Mesenchymal stem cell (in vitro differentiated cells and primary cell): ENCODE results near the gene HIVEP2.

ENCODE experiments used
- DNase-seq: peaks from one replicate; pipeline ENCODE4 v3.0.0-alpha.2; 2013
- H2AFZ ChIP-seq: one replicate; pipeline ENCODE4 v1.6.1; 2013; ENCODE audit warnings: low read depth, mild to moderate bottlenecking, control low read depth, inconsistent platforms, low read length, moderate library complexity
- H2AK5ac ChIP-seq: 2 replicates; pipeline ENCODE4 v1.6.1; 2013; ENCODE audit warnings: low read length, moderate library complexity, mild to moderate bottlenecking, inconsistent platforms; ENCODE audit not compliant: severe bottlenecking
- H2BK120ac ChIP-seq: one replicate; pipeline ENCODE4 v1.6.1; 2013; ENCODE audit warnings: low read depth, mild to moderate bottlenecking, inconsistent platforms, low read length, moderate library complexity
- H2BK12ac ChIP-seq, 2 experiments: one replicate each; pipeline ENCODE4 v1.6.1; 2013; ENCODE audit warnings: inconsistent platforms in 2 of 2, low read length in 2 of 2, mild to moderate bottlenecking in 2 of 2, moderate library complexity in 2 of 2, control low read depth in 1 of 2
- H2BK15ac ChIP-seq: one replicate; pipeline ENCODE4 v1.6.1; 2013; ENCODE audit warnings: mild to moderate bottlenecking, low read depth, inconsistent platforms; ENCODE audit not compliant: poor library complexity, severe bottlenecking
- H2BK5ac ChIP-seq: 2 replicates; pipeline ENCODE4 v1.6.1; 2013; ENCODE audit warnings: low read depth, mild to moderate bottlenecking, low read length, control low read depth, inconsistent platforms; ENCODE audit not compliant: poor library complexity, severe bottlenecking
- H3K14ac ChIP-seq, 2 experiments: one replicate each; pipeline ENCODE4 v1.6.1; 2013; ENCODE audit warnings: inconsistent platforms in 2 of 2, low read length in 2 of 2, control low read depth in 1 of 2, mild to moderate bottlenecking in 1 of 2, moderate library complexity in 1 of 2
- H3K18ac ChIP-seq, 2 experiments: one replicate each; pipeline ENCODE4 v1.6.1; 2013; ENCODE audit warnings: inconsistent platforms in 2 of 2, low read length in 2 of 2, control low read depth in 1 of 2, low read depth in 1 of 2, mild to moderate bottlenecking in 1 of 2
- H3K23ac ChIP-seq, 2 experiments: one replicate each; pipeline ENCODE4 v1.6.1; 2013; ENCODE audit warnings: inconsistent platforms in 2 of 2, low read length in 2 of 2, mild to moderate bottlenecking in 2 of 2, moderate library complexity in 2 of 2, control low read depth in 1 of 2
- H3K27ac ChIP-seq: 2 replicates; pipeline ENCODE4 v1.5.1; 2013; ENCODE audit warnings: mild to moderate bottlenecking, moderate library complexity, low read length, control low read depth, inconsistent platforms; ENCODE audit not compliant: poor library complexity, severe bottlenecking
- H3K27me3 ChIP-seq, 2 experiments: 2 replicates each; pipeline versions ENCODE4 v1.6.1 to v1.7.0; 2013; ENCODE audit warnings: low read length in 2 of 2, mild to moderate bottlenecking in 2 of 2, moderate library complexity in 2 of 2, control low read depth in 1 of 2, inconsistent platforms in 1 of 2; ENCODE audit not compliant: control insufficient read depth in 1 of 2, insufficient read depth in 1 of 2
- H3K36me3 ChIP-seq, 2 experiments: 2 replicates each; pipeline versions ENCODE4 v1.6.1 to v1.7.0; 2013; ENCODE audit warnings: low read length in 2 of 2, control low read depth in 1 of 2, inconsistent platforms in 1 of 2, low read depth in 1 of 2, mild to moderate bottlenecking in 1 of 2; ENCODE audit not compliant: insufficient read depth in 2 of 2, control insufficient read depth in 1 of 2
- H3K4ac ChIP-seq, 2 experiments: one replicate each; pipeline ENCODE4 v1.6.1; 2013; ENCODE audit warnings: inconsistent platforms in 2 of 2, low read length in 2 of 2, mild to moderate bottlenecking in 2 of 2, moderate library complexity in 2 of 2, control low read depth in 1 of 2, low read depth in 1 of 2
- H3K4me1 ChIP-seq: 2 replicates; pipeline ENCODE4 v1.6.1; 2013; ENCODE audit warnings: low read depth, low read length, control low read depth; ENCODE audit not compliant: control insufficient read depth, insufficient read depth
- H3K4me2 ChIP-seq: 2 replicates; pipeline ENCODE4 v1.6.1; 2013; ENCODE audit warnings: low read length, mild to moderate bottlenecking, inconsistent platforms; ENCODE audit not compliant: poor library complexity, severe bottlenecking
- H3K4me3 ChIP-seq, 2 experiments: 2 replicates each; pipeline versions ENCODE4 v1.5.1 to v1.7.0; 2013; ENCODE audit warnings: low read length in 2 of 2, mild to moderate bottlenecking in 2 of 2, control low read depth in 1 of 2, low read depth in 1 of 2; ENCODE audit not compliant: insufficient read depth in 1 of 2
- H3K79me1 ChIP-seq: replicated peaks from 2 replicates; pipeline ENCODE4 v1.6.1; 2013; ENCODE audit warnings: mild to moderate bottlenecking, control low read depth, low read length, inconsistent platforms; ENCODE audit not compliant: poor library complexity, severe bottlenecking
- H3K9ac ChIP-seq: 2 replicates; pipeline ENCODE4 v1.7.0; 2013; ENCODE audit warnings: mild to moderate bottlenecking, low read length, moderate library complexity
- H3K9me3 ChIP-seq: 2 replicates; pipeline ENCODE4 v1.7.0; 2013; ENCODE audit warnings: mild to moderate bottlenecking, low read length; ENCODE audit not compliant: control insufficient read depth
- H4K8ac ChIP-seq: one replicate; pipeline ENCODE4 v1.6.1; 2013; ENCODE audit warnings: inconsistent platforms, mild to moderate bottlenecking, low read length, moderate library complexity
- H4K91ac ChIP-seq: one replicate; pipeline ENCODE4 v1.6.1; 2013; ENCODE audit warnings: mild to moderate bottlenecking, low read length, inconsistent platforms
- WGBS: methylation state at CpG from one replicate; pipeline ENCODE4 v1.1.7; 2013; ENCODE audit warnings: mixed read lengths; 5-methylcytosine and 5-hydroxymethylcytosine counted together

The HIVEP2 gene

DNA sequence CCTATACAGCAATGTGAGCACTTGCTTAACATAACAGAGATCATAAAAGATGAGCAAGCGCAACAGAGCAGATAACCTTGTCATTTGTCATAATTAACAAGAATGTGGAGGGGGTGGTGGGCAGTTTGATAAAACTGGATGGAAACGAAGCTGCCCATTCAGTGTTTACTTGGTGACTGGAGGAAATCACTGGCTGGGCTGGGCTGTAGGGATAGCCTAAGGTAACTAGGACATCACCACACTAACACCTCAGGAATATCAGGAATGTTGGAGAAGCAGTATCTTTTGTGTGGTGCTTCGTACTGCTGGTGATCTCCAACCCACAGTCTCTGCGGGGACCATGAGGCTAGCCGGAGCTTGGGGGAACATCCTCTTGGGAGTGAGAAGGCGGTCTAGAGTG lies 218.4 kb downstream of the HIVEP2 start:
- Histone ChIP-seq H3K27me3 (no peaks in the 10 kb centered on the region), H3K4me1 (no peaks in the 10 kb centered on the region), H3K4me2 (no peak overlapping the region), H3K18ac (no peak overlapping the region), H3K36me3 (no peaks in the 10 kb centered on the region), H2AFZ (no peak overlapping the region), H3K9me3 (no peaks in the 10 kb centered on the region), H2AK5ac (no peak overlapping the region), H3K4me3 (no peak overlapping the region), H3K79me1 (no peaks in the 10 kb centered on the region), H2BK12ac (no peak overlapping the region), H3K14ac (peak overlapping the region in 1 of 2 experiments; percentile 20), H3K4ac (no peak overlapping the region), H4K8ac (no peak overlapping the region), H3K27ac (no peak overlapping the region), H3K23ac (no peak overlapping the region), H2BK5ac (no peak overlapping the region), H2BK15ac (no peak overlapping the region), H4K91ac (no peak overlapping the region), H3K9ac (no peak overlapping the region), H2BK120ac (no peak overlapping the region)
- no peak for DNase-seq
- 88% methylated on average over 6 of the region's 6 CpGs for WGBS

DNA sequence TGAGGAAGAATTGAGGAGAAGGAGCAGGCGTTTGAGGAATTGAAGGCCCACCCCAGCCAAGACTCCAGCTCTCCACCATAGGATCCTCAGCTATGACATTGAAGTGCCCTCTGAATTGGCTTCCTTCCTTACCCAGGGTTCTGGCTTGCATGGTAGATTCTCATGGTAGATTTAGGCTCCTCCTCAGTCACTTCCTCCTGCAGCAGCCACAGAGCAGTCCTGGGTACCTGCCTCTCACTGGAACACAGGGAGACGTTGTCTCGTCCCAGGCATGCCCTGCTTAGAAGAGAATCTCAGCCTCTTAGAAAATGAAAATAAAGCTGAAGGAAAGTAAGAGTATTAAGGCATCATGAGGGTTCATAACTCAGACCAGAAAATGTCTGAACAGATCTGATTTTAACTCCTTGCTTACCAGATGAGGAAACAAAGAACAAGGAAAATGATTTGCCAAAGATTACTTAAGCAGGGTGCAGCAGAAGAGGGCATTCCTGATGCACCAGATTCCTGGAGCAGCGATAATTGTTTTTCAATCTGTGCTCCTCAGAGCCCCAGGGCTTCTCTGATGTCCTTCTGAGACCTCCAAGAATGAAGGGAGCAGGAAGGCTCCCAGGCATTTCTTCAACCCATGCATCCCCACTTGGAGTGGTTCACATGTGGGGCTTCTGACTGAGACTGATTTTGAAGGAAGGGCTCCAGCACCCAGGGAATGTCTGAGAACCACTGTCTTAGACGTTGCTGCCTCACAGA lies 219.8 kb downstream of the HIVEP2 start:
- Histone ChIP-seq H3K36me3 (no peaks in the 10 kb centered on the region), H3K4me1 (no peaks in the 10 kb centered on the region), H2AK5ac (no peak overlapping the region), H3K4me3 (no peak overlapping the region), H3K9ac (no peak overlapping the region), H3K79me1 (no peaks in the 10 kb centered on the region), H3K23ac (no peak overlapping the region), H4K8ac (no peak overlapping the region), H3K27ac (no peak overlapping the region), H3K18ac (no peak overlapping the region), H2BK120ac (no peak overlapping the region), H2BK5ac (no peak overlapping the region), H4K91ac (no peak overlapping the region), H3K9me3 (no peaks in the 10 kb centered on the region), H2BK12ac (no peak overlapping the region), H3K27me3 (no peaks in the 10 kb centered on the region), H3K4me2 (no peak overlapping the region), H2BK15ac (no peak overlapping the region), H3K14ac (no peak overlapping the region), H3K4ac (no peak overlapping the region), H2AFZ (no peak overlapping the region)
- 87% methylated on average over 5 of the region's 5 CpGs for WGBS
- no peak for DNase-seq

DNA sequence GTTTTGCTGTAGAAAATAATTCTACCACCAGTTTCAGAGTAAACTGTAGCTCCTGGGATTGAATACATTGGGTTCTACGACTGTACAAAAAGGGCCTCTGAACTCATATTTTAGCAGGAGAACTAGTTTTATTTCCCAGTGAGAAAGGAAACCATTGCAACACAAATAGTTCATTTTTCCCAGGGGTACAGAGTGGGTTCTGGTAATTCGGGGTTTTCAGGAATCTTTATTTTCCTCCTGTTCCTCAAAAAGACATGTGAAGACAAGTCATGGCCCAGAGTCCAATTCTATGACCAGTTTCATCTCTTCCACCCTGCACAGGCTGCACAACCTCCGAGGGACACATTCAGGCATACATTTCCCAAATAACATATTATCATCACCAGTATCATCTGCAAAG lies 222.1 kb downstream of the HIVEP2 start:
- Histone ChIP-seq H2BK15ac (no peak overlapping the region), H3K27ac (no peak overlapping the region), H4K91ac (no peak overlapping the region), H4K8ac (no peak overlapping the region), H3K27me3 (no peaks in the 10 kb centered on the region), H3K4me2 (no peak overlapping the region), H3K4me1 (no peaks in the 10 kb centered on the region), H3K4me3 (no peak overlapping the region), H3K14ac (no peak overlapping the region), H2AFZ (no peak overlapping the region), H2BK120ac (no peak overlapping the region), H2BK5ac (no peak overlapping the region), H3K4ac (no peak overlapping the region), H3K18ac (no peak overlapping the region), H2AK5ac (no peak overlapping the region), H3K9ac (no peak overlapping the region), H2BK12ac (no peak overlapping the region), H3K9me3 (peaks cover 16% of the 10 kb centered on the region), H3K36me3 (no peaks in the 10 kb centered on the region), H3K79me1 (no peaks in the 10 kb centered on the region), H3K23ac (no peak overlapping the region)
- 95% methylated on average over 2 of the region's 3 CpGs for WGBS
- no peak for DNase-seq

DNA sequence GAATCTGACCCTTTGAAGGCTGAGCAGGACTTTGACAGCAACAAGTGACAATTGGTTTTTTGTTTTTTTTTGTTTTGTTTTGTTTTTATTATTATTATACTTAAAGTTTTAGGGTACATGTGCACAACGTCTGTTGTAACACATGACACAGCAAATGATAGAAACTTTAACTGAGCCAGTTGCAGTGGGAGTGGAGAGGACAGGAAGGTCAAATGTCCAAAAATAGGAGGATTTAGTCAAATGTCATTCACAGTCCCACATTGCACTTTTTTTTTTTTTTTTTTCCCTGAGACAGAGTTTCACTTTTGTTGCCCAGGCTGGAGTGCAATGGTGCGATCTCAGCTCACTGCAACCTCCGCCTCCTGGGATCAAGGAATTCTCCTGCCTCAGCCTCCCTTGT lies 223.0 kb downstream of the HIVEP2 start:
- H3K9me3 ChIP-seq: peaks cover 16% of the 10 kb centered on the region
- H2AK5ac ChIP-seq: no peak overlapping the region
- no peak overlapping the region for H3K18ac ChIP-seq
- H3K4me1 ChIP-seq: no peaks in the 10 kb centered on the region
- H3K36me3 ChIP-seq: no peaks in the 10 kb centered on the region
- no peak overlapping the region for H2BK12ac ChIP-seq
- no peak overlapping the region for H3K4me2 ChIP-seq
- no peak overlapping the region for H4K8ac ChIP-seq
- H3K4me3 ChIP-seq: no peak overlapping the region
- H2BK15ac ChIP-seq: no peak overlapping the region
- H3K23ac ChIP-seq: no peak overlapping the region
- 100% methylated on average over 3 of the region's 3 CpGs for WGBS
- no peaks in the 10 kb centered on the region for H3K27me3 ChIP-seq
- no peaks in the 10 kb centered on the region for H3K79me1 ChIP-seq
- no peak overlapping the region for H3K27ac ChIP-seq
- no peak overlapping the region for H3K9ac ChIP-seq
- H3K4ac ChIP-seq: no peak overlapping the region
- no peak overlapping the region for H3K14ac ChIP-seq
- no peak overlapping the region for H2BK5ac ChIP-seq
- no peak overlapping the region for H2AFZ ChIP-seq
- no peak overlapping the region for H4K91ac ChIP-seq
- DNase-seq: no peak
- H2BK120ac ChIP-seq: no peak overlapping the region
